ENCODE results near the gene FERMT2. TPM values are rescaled to one million over a fixed set of nuclear protein-coding genes. Genes with fewer than 3 reads are reported as not detected.
A peak's percentile ranks its signal among the peaks of the same experiment; 100 is the strongest.

Gene FERMT2
- total RNA-seq, 1 donor from 2014 or later = 166 TPM

DNA sequence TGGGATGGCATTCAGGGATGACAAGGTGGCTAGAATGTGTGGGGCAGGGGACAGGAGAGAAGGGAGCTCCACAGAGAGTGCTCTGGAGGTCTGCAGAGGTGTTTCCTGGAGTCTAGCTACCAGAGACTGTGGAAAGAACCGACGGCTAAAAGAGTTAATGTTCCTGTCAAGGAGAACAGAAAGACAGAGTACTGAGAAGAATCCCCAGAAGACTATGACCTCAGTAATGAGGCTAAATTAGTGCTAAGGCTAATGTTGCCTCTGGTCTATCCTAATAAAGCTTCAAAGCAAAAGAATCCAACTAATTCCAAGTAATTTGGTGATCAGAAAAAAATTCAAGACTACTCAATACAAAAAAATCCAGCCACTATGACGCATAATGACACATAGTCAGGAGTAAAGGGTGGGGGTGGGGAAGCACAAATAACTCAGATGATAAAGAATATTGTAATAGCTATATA lies 44.7 kb downstream of the FERMT2 start:
- TF ChIP-seq EZH2phosphoT487 (IDR thresholded peaks at IDR 0.05) = no peak
- Histone ChIP-seq H3K9me3 (ENCODE audit: low read depth) (no peaks in the 10 kb centered on the region), H4K20me1 (ENCODE audit: low read depth) (no peaks in the 10 kb centered on the region), H3K4me1 (no peaks in the 10 kb centered on the region), H3K36me3 (no peaks in the 10 kb centered on the region), H3K4me3 (no peak overlapping the region), H3K4me2 (no peak overlapping the region), H3K79me2 (ENCODE audit: low read depth) (peaks cover 100% of the 10 kb centered on the region), H3K9ac (no peak overlapping the region), H2AFZ (replicated peaks) (no peak overlapping the region), H3F3A (ENCODE audit: low read depth) (no peaks in the 10 kb centered on the region), H3K27me3 (no peaks in the 10 kb centered on the region), H3K27ac (peak overlapping the region; percentile 12)
- Mint-ChIP-seq H3K4me1 (no peaks in the 10 kb centered on the region), H3K9me3 (no peaks in the 10 kb centered on the region), H3K27ac (no peak overlapping the region), H3K4me3 (no peak overlapping the region), H3K36me3 (peaks cover 33% of the 10 kb centered on the region), H3K27me3 (ENCODE audit: insufficient read depth, low read depth) (no peaks in the 10 kb centered on the region)
- DNase-seq (ENCODE audit: low spot score) = no peak

DNA sequence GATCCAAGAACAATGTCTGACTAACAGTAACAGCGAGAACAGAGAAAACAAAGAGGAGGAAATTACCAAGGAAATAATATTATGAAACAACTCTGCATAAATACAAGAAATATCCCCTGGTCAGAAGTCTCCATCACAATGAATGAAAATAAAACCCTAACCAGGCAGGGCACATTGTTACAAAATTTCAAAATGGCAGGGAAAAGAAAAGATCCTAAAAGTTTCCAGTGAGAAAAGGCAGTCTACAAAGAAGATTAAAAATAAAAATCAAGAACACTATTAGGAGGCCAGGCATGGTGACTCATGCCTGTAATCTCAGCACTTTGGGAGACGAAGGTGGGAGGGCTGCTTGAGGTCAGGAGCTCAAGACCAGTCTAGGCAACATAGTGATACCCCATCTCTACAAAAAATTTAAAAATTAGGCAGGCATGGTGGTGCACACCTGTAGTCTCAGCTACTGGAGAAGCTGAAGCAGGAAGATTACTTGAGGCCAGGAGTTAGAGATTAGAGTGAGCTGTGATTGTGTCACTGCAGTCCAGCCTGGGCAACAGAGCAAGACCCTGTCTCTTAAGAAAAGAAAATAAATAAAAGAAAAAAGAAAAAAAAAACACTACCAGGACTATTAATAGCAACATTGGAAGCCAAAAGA lies 47.8 kb downstream of the FERMT2 start:
- no peak overlapping the region for H3K4me2 ChIP-seq
- DNase-seq (ENCODE audit: low spot score) = no peak
- no peaks in the 10 kb centered on the region for H3K27me3 ChIP-seq
- TF ChIP-seq EZH2 (IDR thresholded peaks at IDR 0.05) (no peak), EZH2phosphoT487 (IDR thresholded peaks at IDR 0.05) (no peak), CTCF (IDR thresholded peaks at IDR 0.05) (no peak)
- no peak overlapping the region for H3K27ac ChIP-seq
- peaks cover 25% of the 10 kb centered on the region for H3K36me3 Mint-ChIP-seq
- H3K4me3 ChIP-seq = no peak overlapping the region
- no peak overlapping the region for H3K27ac Mint-ChIP-seq
- H3F3A ChIP-seq (ENCODE audit: low read depth) = no peaks in the 10 kb centered on the region
- no peak overlapping the region for H3K4me3 Mint-ChIP-seq
- H2AFZ ChIP-seq (replicated peaks) = no peak overlapping the region
- no peaks in the 10 kb centered on the region for H4K20me1 ChIP-seq (ENCODE audit: low read depth)
- no peaks in the 10 kb centered on the region for H3K9me3 Mint-ChIP-seq
- H3K4me1 Mint-ChIP-seq = no peaks in the 10 kb centered on the region
- no peaks in the 10 kb centered on the region for H3K9me3 ChIP-seq (ENCODE audit: low read depth)
- peaks cover 96% of the 10 kb centered on the region for H3K79me2 ChIP-seq (ENCODE audit: low read depth)
- no peak overlapping the region for H3K9ac ChIP-seq
- H3K4me1 ChIP-seq = no peaks in the 10 kb centered on the region
- no peaks in the 10 kb centered on the region for H3K36me3 ChIP-seq
- no peaks in the 10 kb centered on the region for H3K27me3 Mint-ChIP-seq (ENCODE audit: insufficient read depth, low read depth)

- Mint-ChIP-seq H3K4me3 (no peak overlapping the region), H3K4me1 (no peaks in the 10 kb centered on the region), H3K9me3 (no peaks in the 10 kb centered on the region), H3K36me3 (peaks cover 20% of the 10 kb centered on the region), H3K27me3 (ENCODE audit: insufficient read depth, low read depth) (no peaks in the 10 kb centered on the region), H3K27ac (no peak overlapping the region)
- Histone ChIP-seq H3K9me3 (ENCODE audit: low read depth) (no peaks in the 10 kb centered on the region), H3F3A (ENCODE audit: low read depth) (peaks cover 9% of the 10 kb centered on the region), H3K36me3 (no peaks in the 10 kb centered on the region), H3K4me2 (no peak overlapping the region), H3K4me3 (no peak overlapping the region), H4K20me1 (ENCODE audit: low read depth) (peaks cover under 1% of the 10 kb centered on the region), H3K9ac (no peak overlapping the region), H2AFZ (replicated peaks) (no peak overlapping the region), H3K79me2 (ENCODE audit: low read depth) (peaks cover 96% of the 10 kb centered on the region), H3K27me3 (no peaks in the 10 kb centered on the region), H3K27ac (peak overlapping the region; percentile 21), H3K4me1 (no peaks in the 10 kb centered on the region)
- TF ChIP-seq CTCF (IDR thresholded peaks at IDR 0.05) = no peak
- TF ChIP-seq EZH2phosphoT487 (IDR thresholded peaks at IDR 0.05) = no peak
- no peak for TF ChIP-seq EZH2 (IDR thresholded peaks at IDR 0.05)
- no peak for DNase-seq (ENCODE audit: low spot score)
Measured at GRCh38 chr14:52901357-52901980, 49.4 kb downstream of the FERMT2 start.

- H2AFZ ChIP-seq (replicated peaks) = no peak overlapping the region
- H3K9me3 ChIP-seq (ENCODE audit: low read depth) = no peaks in the 10 kb centered on the region
- H3K4me3 Mint-ChIP-seq = no peak overlapping the region
- H3K4me2 ChIP-seq = no peak overlapping the region
- H3K79me2 ChIP-seq (ENCODE audit: low read depth) = peaks cover 96% of the 10 kb centered on the region
- H3K9ac ChIP-seq = no peak overlapping the region
- H3K27me3 Mint-ChIP-seq (ENCODE audit: insufficient read depth, low read depth) = no peaks in the 10 kb centered on the region
- H3K36me3 ChIP-seq = no peaks in the 10 kb centered on the region
- H3K27me3 ChIP-seq = no peaks in the 10 kb centered on the region
- H3K27ac ChIP-seq = no peak overlapping the region
- H3F3A ChIP-seq (ENCODE audit: low read depth) = peaks cover 12% of the 10 kb centered on the region
- H3K27ac Mint-ChIP-seq = no peak overlapping the region
- no peaks in the 10 kb centered on the region for H3K4me1 Mint-ChIP-seq
- H3K4me1 ChIP-seq = no peaks in the 10 kb centered on the region
- TF ChIP-seq EZH2phosphoT487 (IDR thresholded peaks at IDR 0.05) = no peak
- TF ChIP-seq EZH2 (IDR thresholded peaks at IDR 0.05) = no peak
- no peak for TF ChIP-seq CTCF (IDR thresholded peaks at IDR 0.05)
- H4K20me1 ChIP-seq (ENCODE audit: low read depth) = peaks cover 5% of the 10 kb centered on the region
- H3K9me3 Mint-ChIP-seq = no peaks in the 10 kb centered on the region
- H3K36me3 Mint-ChIP-seq = peaks cover 17% of the 10 kb centered on the region
- no peak overlapping the region for H3K4me3 ChIP-seq
- DNase-seq (ENCODE audit: low spot score) = no peak
Measured at GRCh38 chr14:52900731-52901130, 50.1 kb downstream of the FERMT2 start.

All from neural progenitor cell (in vitro differentiated cells).